GM23248 (cell line): ENCODE data around the gene GTPBP6.

Experiments
- EZH2 ChIP-seq: fragments of 200-600 bp; sonication (generic); IDR thresholded peaks from 2 replicates; pipeline ENCODE4 v1.6.1; 2018; ENCODE audit warnings: antibody characterized with exemption, mild to moderate bottlenecking; ENCODE audit not compliant: insufficient read depth, poor library complexity, severe bottlenecking
- EZH2phosphoT487 ChIP-seq: fragments of 200-600 bp; sonication (generic); IDR thresholded peaks from 2 replicates; pipeline ENCODE4 v1.6.1; 2018; ENCODE audit warnings: antibody characterized with exemption, moderate library complexity, mild to moderate bottlenecking, low read depth; ENCODE audit not compliant: insufficient read depth

GRCh38 chrX:350534-351323 is 32.1 kb upstream of the GTPBP6 start:
- TF ChIP-seq EZH2phosphoT487 (no peak), EZH2 (no peak)
